MCF 10A (cell line): ENCODE data around the gene KRTAP9-3. TPM values are rescaled to one million over a fixed set of nuclear protein-coding genes. Genes with fewer than 3 reads are reported as not detected.

Source experiments
- total RNA-seq: library from RNA; stranded (reverse); gene quantifications from 2 replicates; pipeline ENCODE4 v1.2.3, GENCODE V29; 2022

Gene KRTAP9-3
- total RNA-seq, 1 experiment from 2014 or later, result not detected

Other genes with a start within 250 kb of the KRTAP9-3 start
- gene KRT40, start 248.1 kb upstream of the KRTAP9-3 start, total RNA-seq, result not detected in 2 replicates
- not detected in 2 replicates for gene KRTAP3-3, start 238.3 kb upstream of the KRTAP9-3 start, total RNA-seq
- not detected in 2 replicates for gene KRTAP3-2, start 232.5 kb upstream of the KRTAP9-3 start, total RNA-seq
- not detected in 2 replicates for gene KRTAP3-1, start 223.3 kb upstream of the KRTAP9-3 start, total RNA-seq
- not detected in 2 replicates for gene KRTAP1-5, start 205.2 kb upstream of the KRTAP9-3 start, total RNA-seq
- not detected in 2 replicates for gene KRTAP1-4, start 202.3 kb upstream of the KRTAP9-3 start, total RNA-seq
- not detected in 2 replicates for gene KRTAP1-3, start 197.6 kb upstream of the KRTAP9-3 start, total RNA-seq
- gene KRTAP1-1, start 191.0 kb upstream of the KRTAP9-3 start, total RNA-seq, result not detected in 2 replicates
- not detected in 2 replicates for gene KRTAP2-1, start 185.1 kb upstream of the KRTAP9-3 start, total RNA-seq
- not detected in 2 replicates for gene KRTAP2-2, start 177.2 kb upstream of the KRTAP9-3 start, total RNA-seq
- gene KRTAP2-3, start 172.3 kb upstream of the KRTAP9-3 start, total RNA-seq, result not detected in 2 replicates
- gene KRTAP2-4, start 166.6 kb upstream of the KRTAP9-3 start, total RNA-seq, result not detected in 2 replicates
- gene KRTAP4-7, start 148.3 kb upstream of the KRTAP9-3 start, total RNA-seq, result not detected in 2 replicates
- gene KRTAP4-8, start 134.3 kb upstream of the KRTAP9-3 start, total RNA-seq, result not detected in 2 replicates
- gene KRTAP4-16, start 130.2 kb upstream of the KRTAP9-3 start, total RNA-seq, result not detected in 2 replicates
- gene KRTAP4-9, start 127.1 kb upstream of the KRTAP9-3 start, total RNA-seq, result not detected in 2 replicates
- gene KRTAP4-11, start 114.1 kb upstream of the KRTAP9-3 start, total RNA-seq, result not detected in 2 replicates
- gene KRTAP4-12, start 108.3 kb upstream of the KRTAP9-3 start, total RNA-seq, result not detected in 2 replicates
- gene KRTAP4-6, start 91.9 kb upstream of the KRTAP9-3 start, total RNA-seq, result not detected in 2 replicates
- gene KRTAP4-5, start 82.6 kb upstream of the KRTAP9-3 start, total RNA-seq, result not detected in 2 replicates
- gene KRTAP4-4, start 71.7 kb upstream of the KRTAP9-3 start, total RNA-seq, result not detected in 2 replicates
- not detected in 2 replicates for gene KRTAP4-3, start 64.2 kb upstream of the KRTAP9-3 start, total RNA-seq
- gene KRTAP4-2, start 54.2 kb upstream of the KRTAP9-3 start, total RNA-seq, result not detected in 2 replicates
- gene KRTAP4-1, start 47.5 kb upstream of the KRTAP9-3 start, total RNA-seq, result not detected in 2 replicates
- not detected in 2 replicates for gene KRTAP9-1, start 42.6 kb upstream of the KRTAP9-3 start, total RNA-seq
- not detected in 2 replicates for gene KRTAP9-2, start 5.8 kb upstream of the KRTAP9-3 start, total RNA-seq
- not detected in 2 replicates for gene KRTAP9-8, start 5.5 kb downstream of the KRTAP9-3 start, total RNA-seq
- not detected in 2 replicates for gene KRTAP9-4, start 17.2 kb downstream of the KRTAP9-3 start, total RNA-seq
- gene KRTAP9-9, start 22.9 kb downstream of the KRTAP9-3 start, total RNA-seq, result not detected in 2 replicates
- not detected in 2 replicates for gene KRTAP9-6, start 32.9 kb downstream of the KRTAP9-3 start, total RNA-seq
- not detected in 2 replicates for gene KRTAP9-7, start 43.2 kb downstream of the KRTAP9-3 start, total RNA-seq
- not detected in 2 replicates for gene KRTAP29-1, start 70.4 kb downstream of the KRTAP9-3 start, total RNA-seq
- gene KRTAP16-1, start 76.9 kb downstream of the KRTAP9-3 start, total RNA-seq, result not detected in 2 replicates
- not detected in 2 replicates for gene KRTAP17-1, start 83.3 kb downstream of the KRTAP9-3 start, total RNA-seq
- not detected in 2 replicates for gene KRT33A, start 118.4 kb downstream of the KRTAP9-3 start, total RNA-seq
- gene KRT33B, start 137.4 kb downstream of the KRTAP9-3 start, total RNA-seq, result not detected in 2 replicates
- gene KRT34, start 149.9 kb downstream of the KRTAP9-3 start, total RNA-seq, result 0.40 and 0.42 TPM in 2 replicates
- gene KRT31, start 165.2 kb downstream of the KRTAP9-3 start, total RNA-seq, result not detected in 2 replicates
- not detected in 2 replicates for gene KRT37, start 192.1 kb downstream of the KRTAP9-3 start, total RNA-seq
- not detected in 2 replicates for gene KRT38, start 208.5 kb downstream of the KRTAP9-3 start, total RNA-seq
- gene KRT32, start 234.9 kb downstream of the KRTAP9-3 start, total RNA-seq, result not detected in 2 replicates
- gene KRT35, start 248.7 kb downstream of the KRTAP9-3 start, total RNA-seq, result not detected in 2 replicates